Calu3 (cell line): ENCODE results near the gene KIAA1549. TPM values are rescaled to one million over a fixed set of nuclear protein-coding genes. Genes with fewer than 3 reads are reported as not detected.

Experiments used
- BruUV-seq: library from RNA; stranded (reverse); fragments of 400-500 nt; replicated peaks from 2 replicates; lab custom pipeline; 2021; lab: Mats Ljungman, UMichigan
- CTCF ChIA-PET: fragments of 300-600 bp; sonication (Branson Sonifier 250); formaldehyde crosslinking; loops from one replicate; lab custom pipeline; 2022; ENCODE audit warnings: antibody characterized with exemption; lab: Charles Lee
- DNase-seq: peaks from one replicate; pipeline ENCODE4 v3.0.0; 2022
- H3K27ac Mint-ChIP-seq: one replicate; pipeline ENCODE4 v1.8.0; 2022; ENCODE audit warnings: mixed read lengths; ENCODE audit not compliant: unreplicated experiment
- H3K27me3 Mint-ChIP-seq: one replicate; pipeline ENCODE4 v1.8.0; 2022; ENCODE audit warnings: mixed read lengths; ENCODE audit not compliant: unreplicated experiment
- H3K36me3 Mint-ChIP-seq: one replicate; pipeline ENCODE4 v1.8.0; 2022; ENCODE audit warnings: mild to moderate bottlenecking, moderate library complexity, mixed read lengths; ENCODE audit not compliant: insufficient read depth, unreplicated experiment
- H3K4me1 Mint-ChIP-seq: one replicate; pipeline ENCODE4 v1.8.0; 2022; ENCODE audit warnings: mild to moderate bottlenecking, low read depth, mixed read lengths; ENCODE audit not compliant: unreplicated experiment
- H3K4me3 Mint-ChIP-seq: one replicate; pipeline ENCODE4 v1.8.0; 2022; ENCODE audit warnings: mild to moderate bottlenecking, low read depth, moderate library complexity, mixed read lengths; ENCODE audit not compliant: unreplicated experiment
- H3K9me3 Mint-ChIP-seq: one replicate; pipeline ENCODE4 v1.8.0; 2022; ENCODE audit warnings: low read depth, mixed read lengths; ENCODE audit not compliant: unreplicated experiment
- CTCF ChIP-seq: fragments of 200-600 bp; IDR thresholded peaks from one replicate; pipeline ENCODE4 v1.8.0; 2022; ENCODE audit warnings: antibody characterized with exemption; ENCODE audit not compliant: unreplicated experiment
- intact Hi-C: fragments of 100-400 bp; cut with micrococcal nuclease; formaldehyde crosslinking; loops from one replicate; pipeline ENCODE4 v1.10.0; 2022; ENCODE audit not compliant: unreplicated experiment
- total RNA-seq: library from RNA; stranded (reverse); gene quantifications from 2 replicates; pipeline ENCODE4 v1.2.3, GENCODE V29; 2022

The KIAA1549 gene
- total RNA-seq, 1 experiment from 2014 or later = 10.4 TPM

- BruUV-seq = no TSS peak
- no peaks in the 10 kb centered on the region for H3K27me3 Mint-ChIP-seq
- no peak overlapping the region for H3K27ac Mint-ChIP-seq
- H3K9me3 Mint-ChIP-seq = no peaks in the 10 kb centered on the region
- peaks cover 18% of the 10 kb centered on the region for H3K4me1 Mint-ChIP-seq
- CTCF ChIA-PET = interaction anchor here (0.6 to 0.7 kb wide), 4 partner anchors 53 to 729 kb away, joined by 3 to 10 read pairs (median 4); no protein-coding TSS in a partner anchor
- H3K36me3 Mint-ChIP-seq = no peaks in the 10 kb centered on the region
- intact Hi-C loops = no loop called here
- H3K4me3 Mint-ChIP-seq = no peak overlapping the region
- DNase-seq = no peak
- no peak for TF ChIP-seq CTCF
Measured at GRCh38 chr7:138873220-138873892, 107.8 kb downstream of the KIAA1549 start.

- CTCF ChIA-PET = no interaction called here
- DNase-seq = peak; percentile 39
Measured at GRCh38 chr7:138872576-138872975, 108.6 kb downstream of the KIAA1549 start.

GRCh38 chr7:138871814-138872090, 109.4 kb downstream of the KIAA1549 start:
- no peak for TF ChIP-seq CTCF
- Mint-ChIP-seq H3K27me3 (no peaks in the 10 kb centered on the region), H3K4me3 (no peak overlapping the region), H3K36me3 (no peaks in the 10 kb centered on the region), H3K4me1 (peaks cover 18% of the 10 kb centered on the region), H3K9me3 (no peaks in the 10 kb centered on the region), H3K27ac (no peak overlapping the region)
- CTCF ChIA-PET = no interaction called here
- intact Hi-C loops = no loop called here
- no TSS peak for BruUV-seq
- DNase-seq = no peak

More at GRCh38 chr7:138872576-138872975, 108.6 kb downstream of the KIAA1549 start:
- Mint-ChIP-seq H3K27me3 (no peaks in the 10 kb centered on the region), H3K9me3 (no peaks in the 10 kb centered on the region), H3K4me1 (peaks cover 18% of the 10 kb centered on the region), H3K36me3 (no peaks in the 10 kb centered on the region), H3K27ac (no peak overlapping the region), H3K4me3 (no peak overlapping the region)
- BruUV-seq = no TSS peak
- no peak for TF ChIP-seq CTCF
- intact Hi-C loops = no loop called here

GRCh38 chr7:138871065-138871813, 110.0 kb downstream of the KIAA1549 start:
- H3K4me1 Mint-ChIP-seq = peaks cover 18% of the 10 kb centered on the region
- no peak overlapping the region for H3K27ac Mint-ChIP-seq
- BruUV-seq = no TSS peak
- no peak overlapping the region for H3K4me3 Mint-ChIP-seq
- CTCF ChIA-PET = no interaction called here
- no peak for TF ChIP-seq CTCF
- no peaks in the 10 kb centered on the region for H3K36me3 Mint-ChIP-seq
- no peaks in the 10 kb centered on the region for H3K27me3 Mint-ChIP-seq
- intact Hi-C loops = no loop called here
- no peaks in the 10 kb centered on the region for H3K9me3 Mint-ChIP-seq
- no peak for DNase-seq
